ENCODE data around the gene RGS12.

GRCh38 chr4:3245676-3246075, 47.1 kb upstream of the RGS12 start:
- TF ChIP-seq CTCF (IDR thresholded peaks at IDR 0.05; ENCODE audit: low read depth, low read length) (no peak), EZH2phosphoT487 (IDR thresholded peaks at IDR 0.05; ENCODE audit: low read depth) (no peak)
